Neural progenitor cell (in vitro differentiated cells): ENCODE data around the gene CCDC181.

ENCODE experiments used
- EZH2 ChIP-seq: fragments of 200-600 bp; sonication (generic); IDR thresholded peaks from 2 replicates; pipeline ENCODE4 v1.6.1; 2017; ENCODE audit warnings: antibody characterized with exemption, mild to moderate bottlenecking, moderate library complexity
- TF ChIP-seq, protein P1 (sequence below): fragments of 200-600 bp; sonication (generic); IDR thresholded peaks from 2 replicates; pipeline ENCODE4 v1.5.1; 2017; ENCODE audit warnings: antibody characterized with exemption, mild to moderate bottlenecking

DNA sequence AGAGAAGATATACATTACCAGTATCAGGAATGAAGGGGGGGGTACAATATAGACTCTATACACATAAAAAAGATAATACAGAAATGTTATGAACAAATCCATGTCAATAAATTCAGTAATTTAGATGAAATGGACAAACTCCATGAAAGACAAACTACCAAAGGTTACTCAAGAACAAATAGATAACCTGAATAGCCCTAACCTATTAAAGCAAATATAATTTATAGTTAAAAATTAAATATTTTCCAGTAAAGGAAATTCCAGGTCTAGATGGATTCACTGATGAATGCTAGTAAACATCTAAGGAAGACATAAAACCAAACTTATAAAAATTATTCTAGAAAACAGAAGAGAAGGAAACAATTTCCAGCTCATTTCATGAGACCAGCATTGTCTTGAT is 46.1 kb downstream of the CCDC181 start:
- TF ChIP-seq, protein P1, sequence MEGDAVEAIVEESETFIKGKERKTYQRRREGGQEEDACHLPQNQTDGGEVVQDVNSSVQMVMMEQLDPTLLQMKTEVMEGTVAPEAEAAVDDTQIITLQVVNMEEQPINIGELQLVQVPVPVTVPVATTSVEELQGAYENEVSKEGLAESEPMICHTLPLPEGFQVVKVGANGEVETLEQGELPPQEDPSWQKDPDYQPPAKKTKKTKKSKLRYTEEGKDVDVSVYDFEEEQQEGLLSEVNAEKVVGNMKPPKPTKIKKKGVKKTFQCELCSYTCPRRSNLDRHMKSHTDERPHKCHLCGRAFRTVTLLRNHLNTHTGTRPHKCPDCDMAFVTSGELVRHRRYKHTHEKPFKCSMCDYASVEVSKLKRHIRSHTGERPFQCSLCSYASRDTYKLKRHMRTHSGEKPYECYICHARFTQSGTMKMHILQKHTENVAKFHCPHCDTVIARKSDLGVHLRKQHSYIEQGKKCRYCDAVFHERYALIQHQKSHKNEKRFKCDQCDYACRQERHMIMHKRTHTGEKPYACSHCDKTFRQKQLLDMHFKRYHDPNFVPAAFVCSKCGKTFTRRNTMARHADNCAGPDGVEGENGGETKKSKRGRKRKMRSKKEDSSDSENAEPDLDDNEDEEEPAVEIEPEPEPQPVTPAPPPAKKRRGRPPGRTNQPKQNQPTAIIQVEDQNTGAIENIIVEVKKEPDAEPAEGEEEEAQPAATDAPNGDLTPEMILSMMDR = no peak
- TF ChIP-seq EZH2 = no peak
